Astrocyte of the cerebellum (primary cell): ENCODE data around the gene KSR1.
"Not testable (repeated sequence)": the region's sequence is repeated elsewhere in the genome, so short reads cannot be mapped to it uniquely, and the experiment has no call there.

ENCODE experiments used
- DNase-seq: peaks from one replicate; pipeline ENCODE4 v3.0.0-alpha.2; 2011; ENCODE audit warnings: low read depth
- H3K4me3 ChIP-seq: 2 replicates; pipeline ENCODE4 v1.5.1; 2011; ENCODE audit warnings: mild to moderate bottlenecking, low read depth, low read length, moderate library complexity
- CTCF ChIP-seq: IDR thresholded peaks from 2 replicates; pipeline ENCODE4 v1.5.1; 2012; ENCODE audit warnings: low read length, low read depth, moderate library complexity, mild to moderate bottlenecking; ENCODE audit errors: missing control alignments
- in situ Hi-C: cut with HindIII; loops from 2 replicates; pipeline ENCODE4 v1.10.0; 2017; ENCODE audit warnings: low sequenced_read_pairs

Gene KSR1

GRCh38 chr17:27657620-27658019, 201.4 kb downstream of the KSR1 start:
- DNase-seq = no peak
- TF ChIP-seq CTCF = no peak
- in situ Hi-C loops = no loop called here
- no peak overlapping the region for H3K4me3 ChIP-seq

- in situ Hi-C loops = no loop called here
- DNase-seq = no peak
- no peak overlapping the region for H3K4me3 ChIP-seq
- no peak for TF ChIP-seq CTCF
Measured at GRCh38 chr17:27659683-27660082, 203.4 kb downstream of the KSR1 start.

- TF ChIP-seq CTCF = no peak
- DNase-seq = no peak
- H3K4me3 ChIP-seq = no peak overlapping the region
- in situ Hi-C loops = no loop called here
Measured at GRCh38 chr17:27660436-27660835, 204.2 kb downstream of the KSR1 start.

- H3K4me3 ChIP-seq = no peak overlapping the region
- TF ChIP-seq CTCF = no peak
- no peak for DNase-seq
- in situ Hi-C loops = no loop called here
Measured at GRCh38 chr17:27663936-27664605, 207.8 kb downstream of the KSR1 start.

GRCh38 chr17:27664606-27664965, 208.3 kb downstream of the KSR1 start:
- no peak for DNase-seq
- TF ChIP-seq CTCF = no peak
- no peak overlapping the region for H3K4me3 ChIP-seq
- in situ Hi-C loops = no loop called here

- no peak for TF ChIP-seq CTCF
- in situ Hi-C loops = no loop called here
- no peak for DNase-seq
- H3K4me3 ChIP-seq = no peak overlapping the region
Measured at GRCh38 chr17:27665549-27665948, 209.3 kb downstream of the KSR1 start.

- in situ Hi-C loops, DNase-seq, H3K4me3 ChIP-seq: not testable (repeated sequence)
Measured at GRCh38 chr17:27666270-27666669, 210.0 kb downstream of the KSR1 start.
